Measurements from ENCODE around the gene REXO5. TPM values are rescaled to one million over a fixed set of nuclear protein-coding genes. Genes with fewer than 3 reads are reported as not detected.

Gene REXO5
- total RNA-seq, 1 experiment from 2014 or later, result 7.3 TPM

GRCh38 chr16:20799599-20799998 lies 6.7 kb upstream of the REXO5 start:
- no peak for DNase-seq
- H3K4me3 Mint-ChIP-seq (ENCODE audit: unreplicated experiment), result no peak overlapping the region
- H3K4me3 ChIP-seq (ENCODE audit: low read depth, low read length), result no peak overlapping the region
- no peaks in the 10 kb centered on the region for H3K4me1 ChIP-seq
- H3K27ac Mint-ChIP-seq (ENCODE audit: unreplicated experiment), result no peak overlapping the region
- H3K27me3 ChIP-seq (replicated peaks; ENCODE audit: control insufficient read depth, insufficient read depth, low read length), result no peaks in the 10 kb centered on the region
- H3K9me3 ChIP-seq, result no peaks in the 10 kb centered on the region
- no peaks in the 10 kb centered on the region for H3K9me3 Mint-ChIP-seq (ENCODE audit: unreplicated experiment)
- TF ChIP-seq CTCF (IDR thresholded peaks at IDR 0.05; ENCODE audit: insufficient read depth in 1 of 2, low read depth in 1 of 2, low read length in 1 of 2, severe bottlenecking in 1 of 2, unreplicated experiment in 1 of 2), result peak in 1 of 2 experiments; percentile 35
- BruUV-seq (replicated peaks), result no TSS peak
- ChIA-PET POLR2A (no interaction called here), CTCF (interaction anchor here (0.7 to 1.0 kb wide), 2 partner anchors 282 to 302 kb away, joined by 3 read pairs; no protein-coding TSS in a partner anchor)
- H3K36me3 Mint-ChIP-seq (ENCODE audit: insufficient read depth, unreplicated experiment), result no peaks in the 10 kb centered on the region
- no peaks in the 10 kb centered on the region for H3K36me3 ChIP-seq (ENCODE audit: control insufficient read depth, insufficient read depth, low read length)
- intact Hi-C loops (cut with micrococcal nuclease; ENCODE audit: unreplicated experiment), result loop anchor here (1.0 kb wide), 1 partner anchor 284 kb away; no protein-coding TSS in a partner anchor
- H3K4me1 Mint-ChIP-seq (ENCODE audit: low read depth, unreplicated experiment), result no peaks in the 10 kb centered on the region
- H3K27me3 Mint-ChIP-seq (ENCODE audit: insufficient read depth, unreplicated experiment), result no peaks in the 10 kb centered on the region

GRCh38 chr16:20801278-20801677 lies 5.0 kb upstream of the REXO5 start:
- no peaks in the 10 kb centered on the region for H3K9me3 ChIP-seq
- no TSS peak for BruUV-seq (replicated peaks)
- ChIA-PET POLR2A (no interaction called here), CTCF (no interaction called here)
- Mint-ChIP-seq H3K4me3 (ENCODE audit: unreplicated experiment) (no peak overlapping the region), H3K4me1 (ENCODE audit: low read depth, unreplicated experiment) (no peaks in the 10 kb centered on the region), H3K36me3 (ENCODE audit: insufficient read depth, unreplicated experiment) (peaks cover under 1% of the 10 kb centered on the region), H3K27ac (ENCODE audit: unreplicated experiment) (no peak overlapping the region), H3K27me3 (ENCODE audit: insufficient read depth, unreplicated experiment) (no peaks in the 10 kb centered on the region), H3K9me3 (ENCODE audit: unreplicated experiment) (no peaks in the 10 kb centered on the region)
- no peak for DNase-seq
- no peaks in the 10 kb centered on the region for H3K27me3 ChIP-seq (replicated peaks; ENCODE audit: control insufficient read depth, insufficient read depth, low read length)
- H3K4me3 ChIP-seq (ENCODE audit: low read depth, low read length), result no peak overlapping the region
- no peaks in the 10 kb centered on the region for H3K36me3 ChIP-seq (ENCODE audit: control insufficient read depth, insufficient read depth, low read length)
- intact Hi-C loops (cut with micrococcal nuclease; ENCODE audit: unreplicated experiment), result no loop called here
- no peak for TF ChIP-seq CTCF (IDR thresholded peaks at IDR 0.05; ENCODE audit: insufficient read depth in 1 of 2, low read depth in 1 of 2, low read length in 1 of 2, severe bottlenecking in 1 of 2, unreplicated experiment in 1 of 2)
- no peaks in the 10 kb centered on the region for H3K4me1 ChIP-seq

- Histone ChIP-seq H3K36me3 (ENCODE audit: control insufficient read depth, insufficient read depth, low read length) (no peaks in the 10 kb centered on the region), H3K4me3 (ENCODE audit: low read depth, low read length) (no peak overlapping the region), H3K9me3 (no peaks in the 10 kb centered on the region), H3K4me1 (no peaks in the 10 kb centered on the region), H3K27me3 (replicated peaks; ENCODE audit: control insufficient read depth, insufficient read depth, low read length) (no peaks in the 10 kb centered on the region)
- no peak for DNase-seq
- BruUV-seq (replicated peaks), result no TSS peak
- H3K27ac Mint-ChIP-seq (ENCODE audit: unreplicated experiment), result no peak overlapping the region
- no peaks in the 10 kb centered on the region for H3K27me3 Mint-ChIP-seq (ENCODE audit: insufficient read depth, unreplicated experiment)
- no peaks in the 10 kb centered on the region for H3K9me3 Mint-ChIP-seq (ENCODE audit: unreplicated experiment)
- no peak for TF ChIP-seq CTCF (IDR thresholded peaks at IDR 0.05; ENCODE audit: insufficient read depth in 1 of 2, low read depth in 1 of 2, low read length in 1 of 2, severe bottlenecking in 1 of 2, unreplicated experiment in 1 of 2)
- ChIA-PET POLR2A (no interaction called here), CTCF (no interaction called here)
- no peak overlapping the region for H3K4me3 Mint-ChIP-seq (ENCODE audit: unreplicated experiment)
- no peaks in the 10 kb centered on the region for H3K4me1 Mint-ChIP-seq (ENCODE audit: low read depth, unreplicated experiment)
- peaks cover 17% of the 10 kb centered on the region for H3K36me3 Mint-ChIP-seq (ENCODE audit: insufficient read depth, unreplicated experiment)
- intact Hi-C loops (cut with micrococcal nuclease; ENCODE audit: unreplicated experiment), result no loop called here
Measured at GRCh38 chr16:20803192-20803560, 3.2 kb upstream of the REXO5 start.
